Transverse colon (tissue), 4 donors: ENCODE results near the gene CP. TPM values are rescaled to one million over a fixed set of nuclear protein-coding genes. Genes with fewer than 3 reads are reported as not detected.

Source experiments
- DNase-seq: peaks from one replicate; pipeline ENCODE4 v3.0.0-alpha.2; 2019
- H3K27ac ChIP-seq, 4 donors: fragments of 200-600 bp; sonication (generic); 2 replicates each; pipeline ENCODE4 v1.5.1; 2016 to 2018; ENCODE audit warnings: inconsistent platforms in 4 of 4
- H3K27me3 ChIP-seq: fragments of 200-600 bp; sonication (generic); 2 replicates; pipeline ENCODE4 v1.5.1; 2017; ENCODE audit warnings: inconsistent platforms
- H3K36me3 ChIP-seq, 4 donors: fragments of 200-600 bp; sonication (generic); 2 replicates each; pipeline ENCODE4 v1.5.1; 2017 to 2019; ENCODE audit warnings: inconsistent platforms in 4 of 4
- H3K4me1 ChIP-seq, 4 donors: fragments of 200-600 bp; sonication (generic); 2 replicates each; pipeline ENCODE4 v1.5.1; 2017 to 2020; ENCODE audit warnings: inconsistent platforms in 4 of 4
- H3K4me3 ChIP-seq, 4 donors: fragments of 200-600 bp; sonication (generic); 1 replicate in 1 of 4; 2 replicates in 3 of 4; pipeline versions ENCODE4 v1.5.1 to v1.6.1; 2017 to 2019; ENCODE audit warnings: inconsistent platforms in 4 of 4
- H3K9me3 ChIP-seq, 2 donors: fragments of 200-600 bp; sonication (generic); 2 replicates each; pipeline ENCODE4 v1.5.1; 2017 to 2019; ENCODE audit warnings: inconsistent platforms in 2 of 2
- EP300 ChIP-seq: sonication (generic); formaldehyde crosslinking; IDR thresholded peaks from one replicate; pipeline ENCODE4 v1.6.1; 2017; ENCODE audit warnings: antibody characterized with exemption, low read depth
- POLR2A ChIP-seq: fragments of 450-650 bp; IDR thresholded peaks from one replicate; pipeline ENCODE4 v1.6.1; 2016; ENCODE audit warnings: antibody characterized with exemption, mild to moderate bottlenecking, moderate library complexity
- POLR2AphosphoS5 ChIP-seq, 3 donors: sonication (generic); formaldehyde crosslinking; IDR thresholded peaks; one replicate each; pipeline ENCODE4 v1.6.1; 2016; ENCODE audit warnings: antibody characterized with exemption in 3 of 3
- WGBS, 2 donors: methylation state at CpG; one replicate each; pipeline ENCODE4 v1.1.5; 2018; ENCODE audit warnings: low coverage in 1 of 2; 5-methylcytosine and 5-hydroxymethylcytosine counted together
- in situ Hi-C, 4 donors: fragments of 200-750 bp; cut with MboI; loops; one replicate each; pipeline versions ENCODE4 v1.15.0 to v1.15.1; 2017; ENCODE audit warnings: low sequenced_read_pairs in 3 of 4, low pct_ligation_motif_present in 1 of 4, low pct_unique_long_range_greater_than_20kb in 1 of 4
- intact Hi-C: fragments of 100-400 bp; cut with DNase I; formaldehyde crosslinking; loops from one replicate; pipeline ENCODE4 v1.15.1; 2023; ENCODE audit warnings: low total_unique reads
- total RNA-seq, 4 donors: library from RNA; depleted of rRNA; stranded (reverse); fragments of >200 nt; gene quantifications; one replicate each; pipeline ENCODE4 v1.1.0, GENCODE V29; 2016
- TF ChIP-seq, protein P1 (sequence below), 5 experiments: fragments of 200-600 bp in 3 of 5; fragments of 450-650 bp in 2 of 5; sonication (generic) in 3 of 5; IDR thresholded peaks; 1 replicate in 2 of 5; 2 replicates in 3 of 5; pipeline ENCODE4 v1.5.1; 2016 to 2017; ENCODE audit warnings: antibody characterized with exemption in 5 of 5, inconsistent platforms in 3 of 5, mild to moderate bottlenecking in 2 of 5, moderate library complexity in 1 of 5

CP gene
- total RNA-seq, 4 donors from 2014 or later = 0.80 to 19.5 (median 7.0) TPM; not detected in 1

DNA sequence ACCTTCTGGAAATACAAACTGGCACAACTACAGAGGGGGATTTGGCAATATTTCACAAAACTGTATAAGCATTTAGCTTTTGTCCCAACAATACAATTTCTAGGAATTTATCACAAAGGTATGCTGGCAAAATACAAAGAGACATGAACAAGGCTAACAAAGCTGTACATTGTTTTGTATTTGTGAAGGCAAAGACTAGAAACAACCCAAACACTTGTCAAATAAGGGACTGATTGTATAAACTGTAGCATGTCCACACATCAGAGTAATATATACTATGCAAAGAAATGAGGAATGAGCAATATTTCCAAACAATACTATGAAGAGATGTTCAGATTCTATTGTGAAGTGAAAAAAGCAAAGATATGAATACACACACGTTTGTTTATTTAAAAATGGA is 26.4 kb downstream of the CP start:
- Histone ChIP-seq H3K9me3 (no peaks in the 10 kb centered on the region), H3K27me3 (no peaks in the 10 kb centered on the region), H3K4me3 (no peak overlapping the region), H3K36me3 (no peaks in the 10 kb centered on the region), H3K4me1 (no peaks in the 10 kb centered on the region), H3K27ac (no peak overlapping the region)
- no peak for TF ChIP-seq EP300
- TF ChIP-seq, protein P1, sequence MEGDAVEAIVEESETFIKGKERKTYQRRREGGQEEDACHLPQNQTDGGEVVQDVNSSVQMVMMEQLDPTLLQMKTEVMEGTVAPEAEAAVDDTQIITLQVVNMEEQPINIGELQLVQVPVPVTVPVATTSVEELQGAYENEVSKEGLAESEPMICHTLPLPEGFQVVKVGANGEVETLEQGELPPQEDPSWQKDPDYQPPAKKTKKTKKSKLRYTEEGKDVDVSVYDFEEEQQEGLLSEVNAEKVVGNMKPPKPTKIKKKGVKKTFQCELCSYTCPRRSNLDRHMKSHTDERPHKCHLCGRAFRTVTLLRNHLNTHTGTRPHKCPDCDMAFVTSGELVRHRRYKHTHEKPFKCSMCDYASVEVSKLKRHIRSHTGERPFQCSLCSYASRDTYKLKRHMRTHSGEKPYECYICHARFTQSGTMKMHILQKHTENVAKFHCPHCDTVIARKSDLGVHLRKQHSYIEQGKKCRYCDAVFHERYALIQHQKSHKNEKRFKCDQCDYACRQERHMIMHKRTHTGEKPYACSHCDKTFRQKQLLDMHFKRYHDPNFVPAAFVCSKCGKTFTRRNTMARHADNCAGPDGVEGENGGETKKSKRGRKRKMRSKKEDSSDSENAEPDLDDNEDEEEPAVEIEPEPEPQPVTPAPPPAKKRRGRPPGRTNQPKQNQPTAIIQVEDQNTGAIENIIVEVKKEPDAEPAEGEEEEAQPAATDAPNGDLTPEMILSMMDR (IDR thresholded peaks at IDR 0.05) = no peak
- TF ChIP-seq POLR2AphosphoS5 (IDR thresholded peaks at IDR 0.05) = no peak
- TF ChIP-seq POLR2A = no peak
- in situ Hi-C loops (no loop called here), intact Hi-C loops (no loop called here)
- no peak for DNase-seq
- 61 to 78% methylated on average over 1 of the region's 1 CpG for WGBS, 2 donors

DNA sequence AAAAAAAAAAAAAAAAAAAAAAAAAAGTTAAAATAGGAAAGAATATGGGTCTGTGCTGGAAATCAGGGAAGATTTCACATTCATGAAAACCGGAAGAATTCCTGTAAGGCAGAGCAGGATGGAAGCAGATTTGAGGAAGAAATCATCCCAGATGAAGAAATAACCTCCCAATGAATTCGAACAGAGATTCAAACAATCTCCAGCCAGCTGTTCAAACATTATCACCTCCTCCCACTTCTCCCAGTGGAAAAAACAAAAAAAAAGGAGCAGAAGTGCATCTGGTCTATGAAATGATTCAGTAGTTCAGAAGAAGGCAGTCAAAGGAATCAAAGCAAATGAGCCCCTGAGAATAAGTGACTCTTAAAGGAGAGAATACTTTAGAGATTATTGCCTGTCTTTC is 33.1 kb downstream of the CP start:
- intact Hi-C loops (no loop called here), in situ Hi-C loops (no loop called here)
- Histone ChIP-seq H3K36me3 (no peaks in the 10 kb centered on the region), H3K9me3 (no peaks in the 10 kb centered on the region), H3K27me3 (no peaks in the 10 kb centered on the region), H3K27ac (no peak overlapping the region), H3K4me1 (no peaks in the 10 kb centered on the region), H3K4me3 (no peak overlapping the region)
- 44 to 56% methylated on average over 2 of the region's 2 CpGs for WGBS, 2 donors
- no peak for TF ChIP-seq POLR2A
- TF ChIP-seq POLR2AphosphoS5 (IDR thresholded peaks at IDR 0.05) = no peak
- TF ChIP-seq, protein P1 (IDR thresholded peaks at IDR 0.05) = no peak
- TF ChIP-seq EP300 = no peak
- DNase-seq = no peak

DNA sequence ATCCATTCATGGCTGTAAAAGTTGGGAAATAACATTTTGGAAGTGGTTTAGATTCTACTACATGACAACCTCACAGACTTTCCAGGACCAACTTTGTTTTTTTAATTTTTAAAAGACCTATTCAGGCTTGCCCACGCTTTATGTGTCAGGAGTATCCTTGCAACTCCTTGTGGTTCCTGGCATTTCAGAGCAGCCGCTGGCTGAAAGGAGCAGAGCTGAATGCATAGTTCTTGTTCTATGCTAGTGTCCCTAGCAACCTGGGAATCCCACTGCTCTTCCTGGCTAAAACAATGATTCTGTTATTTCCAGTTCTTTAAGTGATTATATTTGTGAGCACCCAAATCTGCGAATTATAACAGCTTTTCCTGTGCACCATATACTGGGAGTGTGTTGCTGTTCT is 34.9 kb downstream of the CP start:
- no peaks in the 10 kb centered on the region for H3K4me1 ChIP-seq
- no peak overlapping the region for H3K27ac ChIP-seq
- H3K36me3 ChIP-seq = no peaks in the 10 kb centered on the region
- in situ Hi-C loops (no loop called here), intact Hi-C loops (no loop called here)
- no peaks in the 10 kb centered on the region for H3K27me3 ChIP-seq
- H3K9me3 ChIP-seq = no peaks in the 10 kb centered on the region
- 94 to 96% methylated on average over 2 to 3 of the region's 3 CpGs for WGBS, 2 donors
- TF ChIP-seq EP300 (no peak), POLR2A (no peak), POLR2AphosphoS5 (IDR thresholded peaks at IDR 0.05) (no peak)
- TF ChIP-seq, protein P1 (IDR thresholded peaks at IDR 0.05) = no peak
- no peak for DNase-seq
- no peak overlapping the region for H3K4me3 ChIP-seq

DNA sequence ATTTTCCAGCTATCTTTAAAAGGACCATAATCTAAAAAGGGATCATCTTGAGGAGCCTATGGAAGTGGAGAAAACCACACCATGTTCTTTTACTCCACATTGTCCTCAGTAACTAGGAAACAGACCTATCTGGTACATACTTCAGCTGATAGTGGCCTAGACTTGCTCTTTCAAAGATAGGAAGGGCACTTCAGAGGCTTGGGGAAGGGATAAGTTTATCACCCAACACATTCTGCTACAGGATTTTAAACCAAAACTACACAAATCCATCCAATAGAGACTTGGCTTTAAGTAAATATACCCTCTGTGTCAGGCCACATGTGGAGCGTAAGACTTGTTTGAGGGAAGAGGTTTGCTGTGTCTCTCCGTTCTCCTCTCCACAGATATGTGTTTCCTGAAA is 35.4 kb downstream of the CP start:
- Histone ChIP-seq H3K4me1 (no peaks in the 10 kb centered on the region), H3K4me3 (no peak overlapping the region), H3K27me3 (no peaks in the 10 kb centered on the region), H3K27ac (no peak overlapping the region), H3K36me3 (no peaks in the 10 kb centered on the region), H3K9me3 (no peaks in the 10 kb centered on the region)
- no peak for TF ChIP-seq POLR2AphosphoS5 (IDR thresholded peaks at IDR 0.05)
- TF ChIP-seq POLR2A = no peak
- TF ChIP-seq, protein P1 (IDR thresholded peaks at IDR 0.05) = no peak
- no peak for TF ChIP-seq EP300
- no peak for DNase-seq
- WGBS, 2 donors = 93% methylated on average over 2 of the region's 2 CpGs; no CpG with 5 or more reads in 1 of the 2 donors
- in situ Hi-C loops (no loop called here), intact Hi-C loops (no loop called here)
